Measurements from ENCODE around the gene KAZN.
"Not testable (repeated sequence)": the region's sequence is repeated elsewhere in the genome, so short reads cannot be mapped to it uniquely, and the experiment has no call there.

The KAZN gene

DNA sequence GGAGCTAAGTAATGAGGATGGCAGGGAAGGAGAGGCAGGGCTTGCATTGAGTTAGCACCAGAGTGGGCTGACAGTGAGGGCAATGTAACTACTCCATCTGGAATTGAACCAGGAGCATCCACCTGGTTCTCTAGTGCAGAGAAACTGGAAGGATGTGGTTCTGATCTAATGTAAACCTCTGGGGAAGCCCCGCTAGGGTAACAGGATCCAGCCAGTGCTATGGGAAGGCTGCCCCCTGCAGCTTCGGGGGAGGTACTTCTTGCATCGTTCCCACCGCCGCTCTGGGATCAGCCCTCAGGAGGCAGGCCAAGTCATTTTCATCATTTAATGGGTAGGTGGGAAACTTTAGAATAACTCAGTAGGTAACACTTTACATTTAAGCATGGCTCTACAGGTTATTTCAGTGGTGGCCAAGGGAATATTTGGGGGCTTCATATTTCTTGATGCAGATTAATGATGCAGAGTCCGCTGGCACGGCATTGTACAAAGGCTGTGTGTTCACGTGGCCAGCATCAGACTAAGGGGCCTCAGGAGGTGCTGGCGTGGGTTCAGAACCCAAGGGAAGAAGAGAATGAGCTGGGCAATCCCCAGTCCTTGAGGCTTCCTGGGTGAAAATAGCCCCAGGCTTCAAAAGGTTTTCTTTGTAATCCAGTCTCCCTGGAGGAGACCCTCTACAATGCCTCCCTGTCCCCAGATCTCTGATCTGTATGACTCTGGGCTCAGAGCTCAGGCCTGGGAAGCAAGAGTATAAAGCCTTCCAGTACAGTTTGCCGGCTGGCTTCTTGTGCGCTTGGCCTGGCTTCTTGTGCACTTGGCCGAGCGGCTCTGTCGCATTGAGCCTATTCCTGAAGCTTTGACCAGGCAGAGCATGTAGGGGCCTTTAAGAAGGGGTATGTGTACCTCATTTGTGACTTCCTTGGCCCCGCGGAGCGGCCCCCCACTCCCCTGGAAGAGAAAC is 26.4 kb upstream of the KAZN start:
- peak; percentile 3 for DNase-seq (ENCODE audit: low read depth)
- H3K4me3 ChIP-seq (ENCODE audit: low read depth, low read length): no peak overlapping the region
- TF ChIP-seq, protein P1, sequence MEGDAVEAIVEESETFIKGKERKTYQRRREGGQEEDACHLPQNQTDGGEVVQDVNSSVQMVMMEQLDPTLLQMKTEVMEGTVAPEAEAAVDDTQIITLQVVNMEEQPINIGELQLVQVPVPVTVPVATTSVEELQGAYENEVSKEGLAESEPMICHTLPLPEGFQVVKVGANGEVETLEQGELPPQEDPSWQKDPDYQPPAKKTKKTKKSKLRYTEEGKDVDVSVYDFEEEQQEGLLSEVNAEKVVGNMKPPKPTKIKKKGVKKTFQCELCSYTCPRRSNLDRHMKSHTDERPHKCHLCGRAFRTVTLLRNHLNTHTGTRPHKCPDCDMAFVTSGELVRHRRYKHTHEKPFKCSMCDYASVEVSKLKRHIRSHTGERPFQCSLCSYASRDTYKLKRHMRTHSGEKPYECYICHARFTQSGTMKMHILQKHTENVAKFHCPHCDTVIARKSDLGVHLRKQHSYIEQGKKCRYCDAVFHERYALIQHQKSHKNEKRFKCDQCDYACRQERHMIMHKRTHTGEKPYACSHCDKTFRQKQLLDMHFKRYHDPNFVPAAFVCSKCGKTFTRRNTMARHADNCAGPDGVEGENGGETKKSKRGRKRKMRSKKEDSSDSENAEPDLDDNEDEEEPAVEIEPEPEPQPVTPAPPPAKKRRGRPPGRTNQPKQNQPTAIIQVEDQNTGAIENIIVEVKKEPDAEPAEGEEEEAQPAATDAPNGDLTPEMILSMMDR (IDR thresholded peaks at IDR 0.05; ENCODE audit: low read depth, low read length, missing control alignments): peak; percentile 64

DNA sequence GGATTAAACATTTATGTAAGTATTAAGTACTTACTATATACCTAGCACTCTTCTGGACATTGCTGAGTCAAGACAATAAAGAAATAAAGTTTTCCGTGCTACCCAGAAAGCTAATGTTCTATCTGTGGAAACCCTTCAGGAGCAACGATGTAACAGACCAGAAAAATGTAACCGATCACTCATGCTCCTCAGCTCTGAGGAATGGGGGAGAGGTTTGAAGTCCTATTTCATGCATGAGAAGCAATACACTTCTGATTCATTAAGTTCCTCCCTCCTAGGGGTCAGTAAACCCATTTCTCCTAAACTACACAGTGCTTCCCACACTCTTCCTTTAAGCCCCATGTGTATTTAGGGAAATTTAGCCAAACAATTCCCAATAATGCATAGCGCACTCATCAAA is 25.6 kb upstream of the KAZN start:
- no peak overlapping the region for H3K4me3 ChIP-seq (ENCODE audit: low read depth, low read length)
- no peak for DNase-seq (ENCODE audit: low read depth)
- TF ChIP-seq, protein P1 (IDR thresholded peaks at IDR 0.05; ENCODE audit: low read depth, low read length, missing control alignments): no peak

DNA sequence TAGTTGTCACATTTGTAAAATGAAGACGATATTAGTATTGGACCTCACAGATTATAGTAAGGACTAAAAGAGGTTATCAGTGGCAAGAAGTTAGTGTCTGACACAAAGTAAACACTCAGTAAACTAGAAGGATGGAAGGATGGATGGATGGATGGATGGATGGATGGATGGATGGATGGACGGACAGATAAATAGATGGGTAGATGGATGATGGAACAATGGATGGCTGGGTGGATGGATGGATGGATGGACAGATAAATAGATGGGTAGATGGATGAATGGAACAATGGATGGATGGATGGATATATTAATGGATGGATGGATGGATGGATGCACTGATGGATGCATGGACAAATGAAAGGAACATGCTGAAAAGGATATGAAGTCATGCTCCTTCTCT is 22.3 kb upstream of the KAZN start:
- DNase-seq (ENCODE audit: low read depth): no peak
- TF ChIP-seq, protein P1 (IDR thresholded peaks at IDR 0.05; ENCODE audit: low read depth, low read length, missing control alignments): no peak
- H3K4me3 ChIP-seq (ENCODE audit: low read depth, low read length): no peak overlapping the region

DNA sequence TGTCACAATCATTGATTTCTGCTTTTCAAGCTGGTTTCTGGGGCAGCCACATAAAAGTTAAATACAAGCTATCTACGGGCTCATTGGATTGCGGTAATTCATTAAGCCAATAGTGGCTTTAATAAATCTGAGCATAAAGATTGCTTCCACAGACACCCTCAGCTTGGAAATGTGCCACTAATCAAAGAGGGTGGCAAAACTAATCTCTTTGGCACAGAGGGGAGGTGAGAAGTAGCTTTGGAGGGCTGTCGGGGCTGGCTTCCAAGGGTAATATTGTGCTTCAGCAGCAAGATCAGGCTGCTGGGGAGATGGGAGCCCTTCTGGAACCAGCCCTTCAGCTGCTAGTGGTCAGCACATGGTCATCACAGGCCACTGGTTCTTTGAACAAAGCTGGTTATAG is 21.2 kb upstream of the KAZN start:
- TF ChIP-seq, protein P1 (IDR thresholded peaks at IDR 0.05; ENCODE audit: low read depth, low read length, missing control alignments): no peak
- no peak for DNase-seq (ENCODE audit: low read depth)
- no peak overlapping the region for H3K4me3 ChIP-seq (ENCODE audit: low read depth, low read length)

DNA sequence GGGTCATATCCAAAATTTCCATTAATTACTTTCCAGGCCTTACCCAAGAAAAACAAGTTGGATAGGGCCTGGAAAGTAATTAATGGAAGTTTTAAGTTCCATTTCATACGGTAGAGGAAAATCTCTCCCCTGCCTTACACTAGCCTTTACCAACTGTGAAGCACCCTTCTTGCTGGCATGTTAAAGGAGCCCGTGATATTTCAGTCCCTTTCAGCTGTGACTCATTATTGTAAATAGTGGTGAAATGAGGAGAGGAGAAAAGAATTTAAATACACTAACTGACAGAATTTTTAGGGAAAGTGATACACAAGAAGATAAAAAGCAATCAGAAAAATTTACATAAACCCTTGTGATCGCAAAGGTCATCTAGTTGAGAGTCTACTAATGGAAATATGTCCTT is 20.3 kb upstream of the KAZN start:
- TF ChIP-seq, protein P1 (IDR thresholded peaks at IDR 0.05; ENCODE audit: low read depth, low read length, missing control alignments): no peak
- H3K4me3 ChIP-seq (ENCODE audit: low read depth, low read length): no peak overlapping the region
- no peak for DNase-seq (ENCODE audit: low read depth)

DNA sequence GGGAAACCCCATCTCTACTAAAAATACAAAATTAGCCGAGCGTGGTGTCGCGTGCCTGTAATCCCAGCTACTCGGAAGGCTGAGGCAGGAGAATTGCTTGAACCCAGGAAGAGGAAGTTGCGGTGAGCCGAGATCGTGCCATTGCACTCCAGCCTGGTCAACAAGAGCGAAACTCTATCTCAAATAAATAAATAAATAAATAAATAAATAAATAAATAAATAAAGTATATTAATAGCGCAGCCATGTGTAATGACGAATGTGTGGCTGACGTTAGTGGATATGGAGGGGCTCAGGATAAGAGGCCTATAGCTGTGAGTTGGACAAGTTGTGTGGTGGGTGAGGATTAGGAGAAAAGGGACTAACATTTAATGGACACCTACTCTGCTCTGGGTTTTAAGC is 18.2 kb upstream of the KAZN start:
- H3K4me3 ChIP-seq (ENCODE audit: low read depth, low read length); DNase-seq (ENCODE audit: low read depth): not testable (repeated sequence)

DNA sequence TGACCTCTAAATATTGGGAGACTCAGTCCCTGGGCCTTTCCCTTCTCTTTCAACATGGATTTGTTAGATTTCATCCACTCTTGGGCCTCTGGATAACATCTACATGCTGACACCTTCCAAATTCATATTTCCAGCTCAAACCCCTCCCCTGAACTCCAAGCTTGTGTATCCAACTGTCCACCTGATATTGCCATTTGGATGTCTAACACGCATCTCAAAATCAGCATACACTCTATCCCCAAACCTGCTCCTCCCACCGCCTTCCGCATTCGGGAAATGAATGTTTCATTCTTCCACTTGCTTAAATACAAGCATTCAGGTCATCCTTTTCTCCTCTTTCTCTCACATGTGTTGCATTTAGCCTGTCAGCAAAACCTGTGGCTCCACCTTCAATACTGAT is 17.5 kb upstream of the KAZN start:
- TF ChIP-seq, protein P1 (IDR thresholded peaks at IDR 0.05; ENCODE audit: low read depth, low read length, missing control alignments): no peak
- DNase-seq (ENCODE audit: low read depth): no peak
- H3K4me3 ChIP-seq (ENCODE audit: low read depth, low read length): no peak overlapping the region

Data from GM12864 (cell line).